ENCODE data around the gene TUBGCP5.

The TUBGCP5 gene

DNA sequence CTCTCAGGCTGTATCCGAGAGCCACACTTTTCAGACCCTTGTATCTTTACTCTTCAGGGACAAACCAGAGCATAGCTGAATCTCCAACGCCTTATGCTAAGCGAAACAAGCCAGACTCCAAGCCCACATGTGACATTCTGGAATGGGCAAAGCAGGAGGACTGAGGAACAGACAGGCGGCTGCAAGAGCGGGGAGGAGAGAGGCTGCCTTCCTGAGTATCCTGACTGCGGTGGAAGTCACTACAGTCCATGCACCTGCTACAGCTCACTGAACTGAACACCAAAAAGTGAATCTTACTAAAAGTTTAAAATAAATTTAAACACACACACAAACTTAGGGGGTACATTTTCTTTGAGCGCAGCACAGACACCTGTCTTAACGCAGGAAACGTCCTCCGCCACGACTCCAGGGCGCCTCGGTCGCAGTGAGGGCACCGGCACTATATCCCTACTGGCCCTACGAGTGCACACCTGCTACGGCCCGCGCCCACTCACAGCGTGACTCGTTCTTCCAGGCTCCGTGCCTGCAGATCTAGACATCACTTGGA, 60.6 kb downstream of the TUBGCP5 start:
- no peak for DNase-seq (ENCODE audit: low read depth in 2 of 2)

DNA sequence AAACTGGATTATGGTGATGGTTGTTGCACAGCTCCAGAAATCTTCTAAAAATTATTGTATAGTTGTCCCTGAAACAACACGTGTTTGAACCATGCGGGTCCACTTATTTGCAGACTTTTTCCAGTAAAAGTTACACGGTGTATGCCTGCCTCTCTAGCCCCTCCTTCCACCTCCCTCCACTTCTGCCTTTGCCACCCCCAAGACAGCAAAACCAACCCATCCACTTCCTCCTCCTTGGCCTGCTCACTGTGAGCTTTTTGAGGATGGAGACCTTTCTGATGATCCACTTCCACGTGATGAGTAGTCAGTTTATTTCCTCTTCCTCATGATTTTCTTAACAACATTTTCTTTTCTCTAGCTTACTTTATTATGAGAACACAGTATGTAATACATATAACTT, 64.6 kb downstream of the TUBGCP5 start:
- DNase-seq (ENCODE audit: low read depth in 2 of 2), result no peak

DNA sequence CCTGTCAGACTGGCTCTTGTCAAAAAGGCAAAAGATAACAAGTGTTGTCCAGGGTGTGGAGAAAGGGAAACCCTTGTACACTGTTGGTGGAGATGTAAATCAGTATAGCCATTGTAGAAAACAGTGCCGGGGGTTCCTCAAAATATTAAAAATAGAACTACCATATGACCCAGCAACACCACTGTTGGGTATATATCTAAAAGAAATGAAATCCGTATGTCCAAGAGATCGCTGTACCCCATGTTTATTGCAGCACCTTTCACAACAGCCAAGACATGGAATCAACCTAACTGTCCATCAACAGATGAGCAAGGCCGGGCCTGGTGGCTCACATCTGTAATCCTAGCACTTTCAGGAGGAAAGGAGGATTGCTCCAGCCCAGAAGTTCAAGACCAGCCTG, 65.4 kb downstream of the TUBGCP5 start:
- DNase-seq (ENCODE audit: low read depth in 2 of 2), result no peak

GRCh38 chr15:22973286-22973685, 66.1 kb downstream of the TUBGCP5 start:
- DNase-seq (ENCODE audit: low read depth in 2 of 2), result no peak

DNA sequence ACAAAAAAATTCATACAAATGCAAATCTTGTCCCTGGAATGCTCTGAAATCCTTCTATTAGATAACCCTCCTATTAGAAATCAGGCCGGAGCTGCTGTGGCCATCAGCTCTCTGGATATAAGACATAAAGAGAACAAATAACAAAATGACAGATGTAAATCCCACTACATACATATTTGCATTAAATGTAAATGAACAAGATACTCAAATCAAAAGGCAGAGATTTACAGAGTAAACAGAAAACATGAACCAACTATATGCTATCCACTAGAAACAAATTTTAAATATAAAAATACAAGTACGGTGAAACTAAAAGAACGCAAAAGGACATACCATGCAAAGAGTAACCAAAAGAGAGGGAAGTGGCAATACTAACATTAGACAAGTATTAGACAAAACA, 69.9 kb downstream of the TUBGCP5 start:
- DNase-seq (ENCODE audit: low read depth in 2 of 2), result no peak

DNA sequence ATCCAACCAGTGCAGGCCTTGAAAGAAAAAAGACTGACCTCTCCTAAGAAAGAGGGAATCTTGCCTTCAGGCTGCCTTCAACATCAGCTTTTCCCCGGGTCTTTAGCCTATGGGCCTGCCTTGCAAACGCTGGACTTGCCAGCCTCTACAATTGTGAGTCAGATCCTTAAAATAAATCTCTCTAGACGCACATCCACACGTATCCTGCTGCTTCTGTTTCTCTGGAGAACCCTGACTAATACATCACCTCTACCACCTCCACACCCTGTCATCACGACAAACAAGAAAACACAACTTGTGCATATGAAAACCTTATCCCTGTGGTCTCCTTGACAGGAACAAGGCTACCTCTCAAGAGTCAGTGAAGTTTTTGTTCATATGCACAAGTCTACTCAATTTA, 71.0 kb downstream of the TUBGCP5 start:
- DNase-seq (ENCODE audit: low read depth in 2 of 2), result no peak

GRCh38 chr15:22967084-22967770, 72.1 kb downstream of the TUBGCP5 start:
- DNase-seq (ENCODE audit: low read depth in 2 of 2), result no peak

DNA sequence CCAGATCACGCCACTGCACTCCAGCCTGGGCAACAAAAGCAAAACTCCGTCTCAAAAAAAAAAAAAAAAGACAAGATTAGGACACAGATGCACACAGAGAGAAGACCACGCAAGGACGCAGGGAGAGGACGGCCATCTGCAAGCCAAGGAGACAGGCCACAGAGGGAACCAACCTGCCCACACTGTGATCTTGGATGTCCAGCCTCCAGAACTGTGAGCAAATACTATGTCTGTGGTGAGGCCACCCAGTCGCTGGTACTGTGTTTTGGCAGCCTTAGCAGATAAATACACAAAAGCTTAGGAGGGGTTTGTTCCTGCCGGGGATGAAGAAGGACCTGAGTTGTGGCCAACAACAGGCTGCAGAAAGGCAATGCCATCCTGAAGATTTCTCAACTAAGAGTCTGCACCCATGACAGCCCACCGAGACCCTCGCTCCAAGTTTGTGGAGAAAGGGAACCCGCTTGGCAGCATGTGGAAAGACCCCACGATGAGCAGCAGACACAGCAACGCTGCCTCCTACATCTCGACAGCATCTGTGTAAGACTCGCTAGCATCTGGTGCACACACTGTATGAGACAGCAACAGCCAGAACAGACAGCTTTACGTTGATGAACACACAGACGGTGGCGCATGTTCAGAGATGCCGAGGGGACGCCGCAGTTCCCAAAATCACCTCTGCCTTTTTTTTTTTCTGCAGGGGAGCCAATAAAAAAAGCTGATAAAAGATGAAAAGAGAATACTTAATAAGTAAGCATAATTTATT, 72.9 kb downstream of the TUBGCP5 start:
- DNase-seq (ENCODE audit: low read depth in 2 of 2), result no peak

DNA sequence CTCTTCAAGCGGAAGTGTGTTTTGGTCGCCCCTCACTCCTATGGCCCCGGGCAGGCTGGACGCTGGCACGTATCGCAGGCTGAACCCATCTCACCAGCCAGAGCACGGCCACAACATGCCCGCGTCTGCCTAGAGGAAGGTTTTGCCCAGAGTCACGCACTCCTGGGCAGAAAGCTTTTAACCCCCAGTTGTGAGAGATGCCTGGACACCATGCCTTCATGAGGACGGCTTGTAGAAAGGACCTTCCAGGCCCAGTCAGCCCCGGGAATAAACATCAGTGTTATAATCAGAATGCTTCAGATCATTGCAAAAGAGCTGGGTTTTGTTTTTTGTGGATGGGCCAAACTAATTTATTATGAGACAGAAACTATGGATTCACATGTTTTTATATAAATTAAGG, 75.7 kb downstream of the TUBGCP5 start:
- DNase-seq (ENCODE audit: low read depth in 2 of 2), result no peak

DNA sequence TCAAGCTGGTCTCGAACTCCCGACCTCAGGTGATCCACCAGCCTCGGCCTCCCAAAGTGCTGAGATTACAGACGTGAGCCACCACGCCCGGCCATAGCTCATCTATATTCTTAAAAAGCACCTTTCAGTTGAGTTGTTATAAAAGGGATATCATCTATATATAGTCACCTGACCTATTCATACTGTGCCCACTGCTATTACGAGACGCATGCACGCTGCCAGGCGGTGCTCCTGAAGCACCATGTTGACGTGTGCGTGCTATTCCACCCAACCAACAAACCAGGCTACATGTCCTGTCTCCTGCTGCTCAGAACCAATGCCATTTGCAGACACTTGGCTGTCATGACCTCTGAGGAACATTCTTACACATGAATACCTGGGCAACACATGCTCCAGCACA, 76.8 kb downstream of the TUBGCP5 start:
- no peak for DNase-seq (ENCODE audit: low read depth in 2 of 2)

DNA sequence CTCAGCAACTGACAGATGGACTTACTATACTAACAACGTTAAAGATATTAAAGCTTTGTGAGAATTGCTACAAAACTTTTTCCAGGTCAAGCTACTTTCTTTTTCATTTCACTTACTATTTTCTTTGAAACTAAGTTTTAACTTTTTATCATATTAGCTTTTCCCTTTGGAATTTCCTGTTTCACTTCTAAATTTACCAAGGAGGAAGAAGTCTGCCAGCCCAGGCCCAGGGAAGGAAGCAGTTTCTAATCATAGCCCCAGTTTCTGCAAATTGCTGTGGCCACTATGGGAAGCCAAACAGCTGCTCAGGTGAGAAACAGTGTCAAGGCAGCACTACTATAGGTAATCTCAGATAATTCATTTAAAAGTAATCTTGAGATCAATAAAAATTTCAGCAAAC, 77.6 kb downstream of the TUBGCP5 start:
- no peak for DNase-seq (ENCODE audit: low read depth in 2 of 2)

DNA sequence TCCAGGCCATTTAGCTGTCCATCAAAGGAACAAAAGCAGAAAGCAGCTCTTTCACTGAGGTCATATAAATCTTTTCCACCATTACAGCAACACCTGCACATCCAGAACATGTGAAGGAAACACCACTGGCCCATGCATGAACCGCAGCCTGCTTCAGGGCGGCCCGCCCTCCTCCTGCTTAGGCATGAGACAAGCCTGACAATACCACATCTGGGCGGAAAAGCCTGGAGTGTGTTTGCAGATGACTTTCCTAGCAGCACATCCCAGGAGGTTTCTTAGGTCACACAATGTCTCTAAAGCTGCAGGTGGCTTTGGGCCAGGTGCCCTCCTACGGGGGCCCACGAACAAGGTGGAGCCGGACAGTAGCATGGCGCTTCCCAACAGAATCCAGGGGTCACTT, 78.8 kb downstream of the TUBGCP5 start:
- no peak for DNase-seq (ENCODE audit: low read depth in 2 of 2)

DNA sequence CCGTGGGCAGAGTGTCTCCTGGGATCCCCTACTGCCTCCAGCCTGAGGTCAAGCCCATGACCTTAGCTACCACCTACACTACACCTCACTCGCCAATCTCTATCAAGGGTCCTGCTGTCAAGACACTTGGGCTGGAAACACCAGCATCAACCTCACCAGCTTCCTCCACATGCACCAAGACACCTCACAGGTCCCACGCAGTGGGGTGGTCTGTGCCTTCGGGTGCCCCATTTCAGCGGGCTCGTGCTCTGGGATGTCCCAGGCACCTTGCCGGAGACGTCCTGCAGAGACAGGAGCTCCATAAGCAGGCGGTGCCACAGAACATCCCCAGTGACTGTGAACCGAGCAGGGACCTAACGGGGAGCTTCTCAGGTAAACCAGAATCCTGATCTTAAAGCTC, 79.2 kb downstream of the TUBGCP5 start:
- no peak for DNase-seq (ENCODE audit: low read depth in 2 of 2)

GRCh38 chr15:22959321-22960101, 79.9 kb downstream of the TUBGCP5 start:
- DNase-seq (ENCODE audit: low read depth in 2 of 2), result no peak

- DNase-seq (ENCODE audit: low read depth in 2 of 2), result no peak
These were observed 80.7 kb downstream of the TUBGCP5 start for GRCh38 chr15:22958487-22959280.

DNA sequence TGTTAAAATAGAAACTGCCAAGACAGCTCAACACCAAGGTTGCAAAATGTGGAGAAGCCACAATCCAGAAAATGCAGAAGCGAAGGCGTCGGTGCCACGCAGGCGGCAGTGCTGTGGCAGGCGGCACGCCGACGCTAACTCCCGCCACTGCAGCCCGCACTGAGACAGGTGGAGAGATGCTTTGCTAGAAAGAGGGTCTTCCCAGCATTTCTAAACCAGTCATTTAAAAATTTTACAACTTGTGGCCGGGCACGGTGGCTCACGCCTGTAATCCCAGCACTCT, 82.5 kb downstream of the TUBGCP5 start:
- DNase-seq (ENCODE audit: low read depth in 2 of 2), result no peak

- no peak for DNase-seq (ENCODE audit: low read depth in 2 of 2)
These were observed 83.0 kb downstream of the TUBGCP5 start for GRCh38 chr15:22956257-22956977.

- DNase-seq (ENCODE audit: low read depth in 2 of 2), result no peak
These were observed 83.7 kb downstream of the TUBGCP5 start for GRCh38 chr15:22955544-22956119.

GRCh38 chr15:22954798-22955543, 84.4 kb downstream of the TUBGCP5 start:
- DNase-seq (ENCODE audit: low read depth in 2 of 2), result no peak

- no peak for DNase-seq (ENCODE audit: low read depth in 2 of 2)
These were observed 85.0 kb downstream of the TUBGCP5 start for GRCh38 chr15:22954326-22954725.
